COLO668 (cell line): ENCODE results near the gene PPARA.
A peak's percentile ranks its signal among the peaks of the same experiment; 100 is the strongest.

Experiments used
- DNase-seq: peaks from one replicate; lab custom pipeline; 2025; ENCODE audit not compliant: unreplicated experiment; lab: John Stamatoyannopoulos, UW

The PPARA gene

GRCh38 chr22:46142548-46143490 is 7.5 kb upstream of the PPARA start:
- no peak for DNase-seq

DNA sequence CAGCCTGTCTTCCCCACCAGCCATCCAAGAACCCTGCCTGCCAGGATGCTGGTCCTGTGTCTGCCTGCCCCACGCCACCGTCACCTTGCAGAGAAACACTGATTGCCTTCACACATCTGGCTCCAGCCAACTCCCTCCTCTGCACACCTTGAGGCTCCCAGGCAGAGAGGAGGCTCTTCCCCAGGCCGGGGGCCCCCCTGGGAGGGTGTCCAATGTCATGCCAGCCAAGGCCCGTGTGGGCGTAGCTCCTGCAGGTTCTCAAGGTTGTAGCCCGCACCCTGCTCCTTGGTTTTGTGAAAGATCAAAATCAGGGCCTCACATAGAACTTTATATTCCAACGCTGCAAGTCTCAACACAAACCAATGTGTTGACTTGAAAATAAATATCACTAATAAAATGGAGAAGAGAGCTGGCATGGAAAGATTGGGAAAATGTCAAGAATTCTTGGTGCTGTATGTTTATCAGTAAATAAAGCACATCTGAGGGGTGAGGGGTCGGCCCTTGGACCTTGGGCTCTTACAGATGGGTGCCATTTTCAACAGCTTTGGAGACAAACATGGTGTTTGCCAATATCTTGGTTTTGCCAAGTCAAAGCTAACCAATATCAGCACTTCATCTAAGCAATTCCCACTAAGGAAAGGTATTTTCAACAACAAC is 6.7 kb upstream of the PPARA start:
- no peak for DNase-seq

DNA sequence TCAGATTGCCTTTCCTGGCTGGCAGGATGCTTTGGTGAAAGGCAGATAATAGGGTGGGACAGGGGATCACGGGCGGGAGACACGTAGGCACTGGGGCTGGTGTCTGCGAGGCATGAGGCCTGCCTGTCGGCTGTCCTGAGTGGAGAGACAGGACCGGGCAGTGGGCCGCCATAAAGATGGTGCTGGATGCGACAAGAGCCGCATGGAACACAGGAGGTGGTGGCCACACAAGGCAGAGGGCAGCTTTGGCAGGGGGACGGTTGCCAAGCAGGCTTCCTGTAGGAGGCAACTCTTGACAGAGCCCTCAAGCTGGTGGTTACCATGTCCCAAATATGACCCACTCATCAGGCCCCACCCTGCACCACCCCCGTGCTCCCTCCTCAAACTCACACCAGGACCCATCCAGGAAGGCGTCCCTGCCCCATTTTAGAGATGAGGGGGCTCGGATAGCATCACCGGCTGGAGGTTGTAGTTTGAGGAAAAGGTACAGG is 4.9 kb upstream of the PPARA start:
- DNase-seq: no peak

- DNase-seq: no peak
Measured at GRCh38 chr22:46145896-46146295, 4.4 kb upstream of the PPARA start.

- no peak for DNase-seq
Measured at GRCh38 chr22:46146329-46146728, 4.0 kb upstream of the PPARA start.

DNA sequence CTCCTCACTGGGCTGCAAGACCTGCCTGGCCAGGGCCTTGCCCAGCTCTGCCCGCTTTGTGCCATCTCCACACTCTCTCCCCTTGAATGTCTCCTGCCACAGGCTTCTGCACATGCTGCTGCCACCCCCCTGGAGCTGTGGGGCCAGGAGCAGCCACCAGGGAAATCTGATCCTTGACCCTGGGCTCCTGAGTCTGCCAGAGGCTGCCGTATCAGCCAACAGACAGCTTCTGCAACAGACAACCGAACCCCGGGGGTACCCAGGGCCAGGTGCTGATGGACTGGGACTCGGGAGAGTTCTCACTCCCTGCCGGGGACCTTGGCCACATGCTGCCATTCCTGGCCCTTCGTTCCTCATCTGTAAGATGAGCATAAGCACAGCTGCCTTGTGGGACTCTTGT is 3.3 kb upstream of the PPARA start:
- DNase-seq: no peak

DNA sequence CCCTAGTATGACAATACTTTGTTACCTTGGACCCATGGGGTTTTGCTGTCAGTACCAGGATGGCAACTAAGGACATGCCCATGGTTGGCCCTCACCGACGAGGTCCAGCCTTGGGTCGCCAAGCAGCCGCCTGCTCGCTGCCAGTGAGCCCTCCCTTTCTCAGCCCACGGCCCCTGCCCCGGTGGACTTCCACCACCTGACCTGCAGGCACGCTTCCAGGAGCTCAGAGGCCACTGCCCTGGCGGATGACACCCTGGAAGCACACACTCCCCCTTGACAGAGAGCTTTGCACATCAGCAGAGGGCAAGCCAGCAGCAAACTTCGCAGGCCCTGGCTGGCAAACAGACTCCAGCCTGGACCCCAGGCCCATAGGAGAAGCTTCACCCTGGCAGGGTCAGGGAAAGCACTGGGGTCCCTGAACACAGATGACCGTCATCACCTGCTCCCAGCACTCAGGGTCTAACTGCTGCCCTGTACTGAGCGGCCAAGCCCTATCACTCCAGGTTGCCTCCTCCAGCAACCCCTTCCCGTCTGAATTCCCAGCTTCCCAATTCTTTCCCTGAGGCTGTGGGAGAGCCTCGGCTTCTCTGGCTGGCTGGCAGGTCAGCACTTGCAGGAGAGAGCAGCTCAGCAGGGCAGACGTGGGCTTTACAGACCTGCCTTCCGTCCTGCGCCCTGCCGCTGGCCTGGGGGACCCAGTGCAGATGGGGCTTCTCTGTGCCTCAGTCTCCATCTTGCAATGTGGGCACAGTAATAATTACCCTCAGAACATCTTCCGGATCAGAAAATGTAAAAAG is 2.7 kb upstream of the PPARA start:
- no peak for DNase-seq

DNA sequence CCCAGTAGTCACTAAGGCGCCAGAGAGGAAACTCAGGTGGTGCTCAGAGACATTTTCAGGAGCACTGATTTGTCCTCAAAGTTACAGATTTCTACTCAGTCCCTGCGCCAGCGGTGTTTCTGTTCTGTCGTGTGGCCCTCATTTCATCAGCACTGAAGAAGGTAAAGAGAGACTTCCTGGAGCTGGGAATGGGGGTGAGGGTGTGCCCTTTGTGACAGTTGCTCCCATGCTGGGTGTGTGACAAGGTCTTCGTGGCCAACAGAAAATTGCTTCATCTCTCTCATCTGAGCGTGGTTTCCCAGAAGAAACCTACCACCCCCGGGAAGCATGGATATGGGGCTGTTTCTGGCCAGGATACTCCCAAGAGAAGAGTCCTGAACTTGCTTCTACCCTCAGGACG is 2.0 kb upstream of the PPARA start:
- DNase-seq: no peak

DNA sequence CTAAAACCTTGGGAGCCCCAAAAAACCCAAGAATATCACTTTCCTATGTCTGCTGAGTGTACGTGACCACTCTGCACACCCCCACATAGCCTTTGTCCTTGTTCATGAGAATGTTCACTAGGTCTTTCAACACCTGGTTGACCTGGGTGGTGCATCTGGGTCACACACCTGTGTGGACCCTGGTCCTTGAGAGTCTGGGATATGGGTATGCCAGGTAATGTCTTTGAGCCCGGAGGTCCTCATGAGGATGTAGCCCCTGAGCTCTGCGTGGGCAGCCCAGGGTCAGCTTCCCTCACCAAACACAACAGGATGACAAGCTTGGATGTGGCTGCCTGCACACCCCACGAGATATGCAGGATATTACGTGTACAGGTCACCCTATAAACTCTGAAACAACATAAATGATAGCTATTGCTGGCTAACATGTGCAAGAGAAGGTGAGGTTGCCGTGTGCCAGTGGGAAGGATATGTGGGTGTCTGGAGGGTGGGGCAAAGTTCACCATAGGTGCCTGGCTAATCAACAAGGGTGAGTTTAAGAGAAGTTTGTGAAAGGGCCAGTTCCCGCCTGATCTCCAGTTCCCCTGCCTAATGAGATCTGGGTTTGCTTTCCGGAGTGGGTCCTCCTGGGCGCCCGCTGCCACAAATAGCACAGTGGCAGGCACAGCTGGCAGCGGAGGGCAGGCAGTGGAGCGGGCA is 1.4 kb upstream of the PPARA start:
- no peak for DNase-seq

DNA sequence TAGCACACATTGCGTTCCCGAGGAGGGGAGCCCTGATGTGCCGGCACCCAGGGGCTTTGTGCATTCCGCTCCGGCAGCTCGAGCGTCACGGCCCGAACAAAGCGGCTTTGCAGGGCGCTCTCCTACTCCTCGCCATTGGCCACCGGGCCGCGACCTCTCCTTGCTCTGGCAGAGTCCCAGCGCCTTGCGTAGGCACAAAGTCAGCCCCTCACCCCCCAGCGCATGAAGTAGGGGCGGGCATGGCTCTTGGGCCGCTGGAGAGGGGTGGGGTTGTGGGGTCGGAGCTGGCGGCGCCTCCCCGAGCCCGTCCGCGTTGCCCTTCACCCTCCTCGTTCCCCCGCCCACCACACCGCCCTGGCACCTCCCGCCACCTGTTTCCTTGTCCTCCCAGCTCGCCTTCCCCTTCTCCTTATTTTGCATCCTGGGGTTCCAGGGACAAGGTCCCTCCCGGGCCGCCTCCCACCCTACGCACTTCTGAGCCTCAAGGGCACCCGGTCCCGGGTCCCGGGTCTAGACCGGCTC is 753 bp upstream of the PPARA start:
- peak; percentile 46 for DNase-seq

DNA sequence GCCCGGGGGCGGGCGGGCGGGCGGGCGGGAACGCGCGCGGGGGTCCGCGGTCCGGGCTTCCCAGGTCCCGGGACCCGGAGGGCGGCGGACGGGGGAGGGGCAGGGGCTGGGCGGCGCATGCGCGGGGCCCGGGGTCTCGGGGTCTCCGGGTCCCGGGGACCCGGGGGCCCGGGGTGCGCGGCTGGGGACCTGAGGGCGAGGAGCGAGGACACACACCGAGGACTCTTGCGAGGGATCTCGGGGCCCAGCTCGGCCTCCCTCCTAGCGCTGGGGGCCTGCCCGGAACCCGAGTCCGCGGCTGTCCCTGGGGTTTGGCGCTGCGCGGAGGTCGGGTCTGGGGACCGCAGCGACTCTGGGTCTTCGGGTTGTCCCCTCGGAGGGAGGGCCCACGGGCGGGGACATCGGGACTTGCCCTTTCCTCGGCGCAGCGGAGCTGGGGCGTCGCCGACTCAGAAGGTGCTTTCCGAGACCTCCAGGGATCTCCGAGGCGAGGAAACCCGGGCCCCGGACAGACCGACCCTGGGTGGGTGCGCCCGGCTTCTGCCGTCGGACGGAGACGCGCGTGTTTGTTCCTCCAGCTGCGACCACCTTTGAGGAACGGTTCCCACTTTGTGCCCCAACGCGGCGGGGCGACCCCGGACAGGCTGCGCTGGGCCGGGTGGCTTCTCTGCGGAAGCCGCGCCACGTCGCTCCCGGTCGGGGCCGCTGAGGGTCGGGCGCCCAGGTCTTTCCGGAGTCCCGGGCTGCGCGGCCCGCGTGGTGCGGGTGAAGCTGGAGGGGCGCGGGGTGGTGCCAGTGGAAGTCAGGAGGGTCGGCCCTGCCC is 540 bp downstream of the PPARA start:
- peak; percentile 53 for DNase-seq

GRCh38 chr22:46153930-46154329 is 3.6 kb downstream of the PPARA start:
- DNase-seq: no peak

- DNase-seq: no peak
Measured at GRCh38 chr22:46156031-46156430, 5.7 kb downstream of the PPARA start.

DNA sequence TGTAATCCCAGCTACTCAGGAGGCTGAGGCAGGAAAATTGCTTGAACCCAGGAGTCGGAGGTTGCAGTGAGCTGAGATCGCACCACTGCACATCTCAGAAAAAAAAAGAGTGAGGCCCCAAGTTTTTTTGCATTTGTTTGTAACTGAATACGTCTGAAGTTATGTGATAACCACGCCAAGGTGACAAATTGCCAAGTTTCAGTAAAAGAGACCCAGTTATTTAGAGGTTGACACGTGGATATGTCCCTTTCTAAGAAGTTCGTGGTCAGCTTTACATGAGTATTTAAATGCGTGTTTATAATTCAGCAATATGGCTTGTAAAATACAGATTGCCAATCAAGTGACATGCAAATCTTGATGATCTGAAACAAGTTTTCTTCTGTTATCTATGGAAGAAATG is 8.0 kb downstream of the PPARA start:
- DNase-seq: no peak

DNA sequence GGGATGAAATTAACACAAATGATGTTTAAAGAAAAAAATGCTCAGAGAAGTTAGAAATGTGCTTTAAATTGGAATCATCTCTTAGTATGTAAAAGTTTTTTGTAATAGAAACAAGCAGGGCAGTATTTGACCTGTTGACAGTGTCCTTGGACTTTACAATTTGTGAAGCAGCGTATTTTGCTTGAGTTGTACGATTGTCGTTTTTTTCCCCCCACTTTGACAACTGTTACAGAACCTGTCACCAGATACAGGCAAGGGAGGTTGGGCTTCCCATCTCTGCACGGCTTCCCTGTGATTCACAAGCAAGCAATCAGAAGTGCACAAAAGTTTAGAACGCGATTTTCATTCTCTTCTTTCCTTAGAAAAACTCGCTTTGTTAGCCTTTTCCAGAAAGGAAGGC is 8.9 kb downstream of the PPARA start:
- no peak for DNase-seq

DNA sequence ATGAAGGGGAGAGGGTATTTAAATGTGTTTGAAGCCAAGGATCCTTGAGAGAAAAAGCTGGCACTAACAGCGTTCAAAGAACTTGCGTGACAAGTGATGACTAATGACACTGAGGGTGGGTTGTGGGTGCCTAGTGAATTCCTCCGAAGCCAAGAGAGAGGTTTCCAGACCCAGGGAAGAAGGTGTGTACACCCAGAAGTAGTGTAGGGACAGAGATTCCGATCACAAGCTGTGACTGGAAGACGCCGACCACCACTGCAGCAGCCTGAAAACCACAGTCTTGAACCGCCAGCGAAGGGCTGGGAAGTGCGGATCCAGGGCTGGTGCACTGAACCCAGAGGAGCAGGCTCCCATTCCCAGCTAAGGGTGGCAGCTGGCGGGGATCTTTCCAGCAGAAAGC is 9.5 kb downstream of the PPARA start:
- no peak for DNase-seq

DNA sequence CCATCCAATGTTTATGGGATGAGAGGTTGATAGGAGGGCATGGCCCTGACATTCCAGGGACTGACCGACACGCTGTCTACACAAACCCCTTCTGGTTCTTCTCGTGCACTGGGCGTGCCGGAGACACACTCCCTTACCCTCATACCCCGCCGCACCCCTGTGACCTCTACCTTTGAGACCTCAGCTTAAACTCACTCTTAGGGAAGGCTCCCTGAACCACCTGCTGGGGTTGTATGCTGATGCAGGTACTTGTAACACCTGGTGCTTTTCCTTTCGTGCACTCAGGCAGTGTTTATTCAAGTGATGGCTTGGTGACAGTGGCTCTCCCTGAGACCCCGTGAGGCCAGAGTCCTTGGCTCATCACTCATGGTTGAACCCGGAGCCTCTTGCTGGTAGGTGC is 12.0 kb downstream of the PPARA start:
- DNase-seq: peak; percentile 75

DNA sequence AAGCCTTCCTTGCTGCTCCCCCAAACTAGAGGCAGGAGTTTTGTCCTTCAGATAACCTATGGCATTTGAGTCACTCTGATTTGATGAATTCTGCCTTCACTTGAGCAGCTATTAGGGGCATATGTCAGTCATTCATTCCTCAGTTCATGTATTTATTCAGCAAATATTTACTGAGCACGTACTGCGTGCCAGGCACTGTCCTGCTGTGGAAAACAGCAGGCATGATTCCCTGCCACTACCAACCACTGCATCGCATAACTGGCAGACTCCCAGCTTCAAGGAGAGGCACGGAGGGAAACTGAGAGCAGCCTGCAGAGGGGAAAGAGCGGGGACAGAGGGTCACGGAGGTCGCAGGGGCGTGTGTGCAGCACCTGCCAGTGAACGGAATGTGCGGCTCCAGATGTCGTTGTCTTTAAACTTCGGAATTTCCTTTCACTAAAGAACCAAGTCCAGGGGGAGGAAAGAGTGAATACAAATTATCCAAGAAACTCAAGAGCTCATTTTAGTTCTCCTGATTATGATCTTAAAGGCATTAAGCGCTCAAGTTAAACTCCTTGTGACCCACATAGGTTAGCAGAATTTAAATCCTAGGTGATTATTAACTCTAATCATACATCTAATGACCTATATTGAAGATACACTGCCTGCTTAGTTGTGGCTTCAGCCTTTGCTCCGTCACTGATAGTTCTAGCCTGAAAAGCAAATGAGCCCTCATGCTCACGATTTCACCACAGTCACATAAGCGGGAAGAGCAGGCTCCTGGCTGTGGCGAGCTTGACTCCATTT is 12.6 kb downstream of the PPARA start:
- DNase-seq: no peak

DNA sequence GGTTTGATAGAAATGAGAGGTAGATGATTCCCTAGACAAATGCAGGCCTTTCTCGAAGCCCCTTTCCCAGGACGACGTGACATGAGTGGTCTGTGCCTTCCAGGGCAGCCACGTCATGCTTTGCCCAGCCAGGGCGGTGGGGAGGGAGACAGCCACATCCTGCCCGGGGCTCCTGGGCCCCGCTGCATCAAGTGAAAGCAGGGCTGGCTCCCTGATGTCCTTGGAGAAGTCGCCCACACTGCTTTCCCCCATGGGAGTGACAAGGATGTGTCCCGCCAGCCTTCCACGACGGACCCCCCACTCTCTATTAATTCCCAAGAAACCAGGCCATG is 13.2 kb downstream of the PPARA start:
- DNase-seq: no peak
